HG02678 (cell line): Measurements from ENCODE around the gene MYO18B.
A peak's percentile ranks its signal among the peaks of the same experiment; 100 is the strongest.

Experiments
- ATAC-seq: cut with Tn5 transposase; IDR thresholded peaks from one replicate; pipeline ENCODE4 v1.9.1; 2021; ENCODE audit warnings: mild to moderate bottlenecking, moderate library complexity; ENCODE audit not compliant: unreplicated experiment

The MYO18B gene

GRCh38 chr22:25748140-25748539 lies 6.2 kb downstream of the MYO18B start:
- no peak for ATAC-seq

- ATAC-seq: no peak
Observed at GRCh38 chr22:25748704-25749103, 6.7 kb downstream of the MYO18B start.

DNA sequence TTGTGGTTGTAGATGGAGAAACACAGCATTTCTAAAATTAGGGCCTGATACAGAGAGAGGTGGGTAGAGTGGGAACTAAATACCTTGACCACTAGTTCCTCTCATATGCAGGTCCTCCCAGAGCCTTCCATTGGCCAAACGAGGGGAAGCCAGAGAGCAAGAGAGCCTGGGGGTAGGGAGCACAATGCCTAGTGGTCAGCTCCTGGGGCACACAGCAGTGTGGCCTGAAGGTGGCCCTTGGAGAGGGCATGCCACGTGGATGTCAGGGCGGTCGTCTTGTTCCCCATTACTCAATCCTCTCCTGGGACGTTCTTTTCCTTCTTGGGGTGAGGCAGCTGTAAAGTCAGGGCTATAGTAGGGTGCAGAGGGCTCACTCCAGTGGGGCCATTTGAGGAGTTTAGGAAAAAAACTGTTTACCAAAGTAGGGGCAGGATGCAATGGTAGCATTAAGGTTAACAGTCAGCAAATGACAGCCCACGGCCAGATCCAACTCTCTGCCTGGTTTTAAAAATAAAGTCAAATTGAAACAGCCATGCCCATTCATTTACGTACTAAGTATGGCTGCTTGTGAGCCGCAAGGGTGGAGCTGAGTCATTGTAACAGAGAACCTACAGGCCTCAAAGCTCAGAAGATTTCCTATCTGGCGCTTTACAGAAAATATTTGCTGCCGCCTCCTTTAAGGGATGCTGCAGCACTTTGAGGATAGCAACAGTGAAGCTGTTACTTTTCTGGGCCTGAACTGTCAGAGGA lies 7.6 kb downstream of the MYO18B start:
- ATAC-seq: peak; percentile 40

- ATAC-seq: no peak
Observed at GRCh38 chr22:25750569-25751173, 8.7 kb downstream of the MYO18B start.

DNA sequence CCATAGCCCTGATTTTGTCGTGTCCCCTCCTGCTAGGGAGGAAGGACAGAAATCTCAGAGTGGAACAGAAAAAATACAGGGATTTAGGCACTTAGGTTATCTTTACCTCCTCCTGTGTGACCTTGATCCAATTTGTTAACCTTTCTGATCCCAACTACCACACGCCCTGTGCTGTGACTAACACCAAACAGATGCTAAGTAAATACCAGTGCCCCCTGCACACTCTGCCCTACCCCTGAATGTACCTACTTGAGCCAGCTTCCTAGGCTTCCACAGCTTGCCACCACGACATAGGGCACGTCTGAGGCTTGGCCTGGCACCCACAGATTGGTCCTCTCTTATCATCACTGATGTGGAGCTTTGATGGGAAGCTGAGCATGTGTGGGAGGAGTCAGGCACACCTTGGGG lies 9.2 kb downstream of the MYO18B start:
- no peak for ATAC-seq

DNA sequence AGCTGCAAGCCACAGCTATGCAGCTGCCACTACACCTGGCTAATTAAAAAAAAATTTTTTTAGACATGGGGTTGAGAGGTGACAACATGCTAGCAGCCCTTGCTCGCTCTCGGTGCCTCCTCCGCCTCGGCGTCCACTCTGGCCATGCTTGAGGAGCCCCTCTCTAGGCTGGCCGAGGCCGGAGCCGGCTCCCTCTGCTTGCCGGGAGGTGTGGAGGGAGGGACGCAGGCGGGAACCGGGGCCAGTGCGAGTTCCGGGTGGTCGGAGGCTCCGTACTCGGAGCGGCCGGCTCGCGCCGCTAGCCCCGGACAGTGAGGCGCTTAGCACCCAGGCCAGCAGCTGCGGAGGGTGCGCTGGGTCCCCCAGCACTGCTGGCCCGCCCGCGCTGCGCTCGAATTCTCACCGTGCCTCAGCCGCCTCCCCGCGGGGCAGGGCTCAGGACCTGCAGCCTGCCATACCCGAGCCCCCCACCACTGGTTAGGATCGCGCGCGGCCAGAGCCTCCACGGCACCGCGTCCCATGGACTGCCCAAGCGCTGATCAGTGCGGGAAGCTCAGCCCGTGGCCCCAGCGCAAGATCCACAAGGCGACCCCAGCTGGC lies 10.7 kb downstream of the MYO18B start:
- no peak for ATAC-seq

DNA sequence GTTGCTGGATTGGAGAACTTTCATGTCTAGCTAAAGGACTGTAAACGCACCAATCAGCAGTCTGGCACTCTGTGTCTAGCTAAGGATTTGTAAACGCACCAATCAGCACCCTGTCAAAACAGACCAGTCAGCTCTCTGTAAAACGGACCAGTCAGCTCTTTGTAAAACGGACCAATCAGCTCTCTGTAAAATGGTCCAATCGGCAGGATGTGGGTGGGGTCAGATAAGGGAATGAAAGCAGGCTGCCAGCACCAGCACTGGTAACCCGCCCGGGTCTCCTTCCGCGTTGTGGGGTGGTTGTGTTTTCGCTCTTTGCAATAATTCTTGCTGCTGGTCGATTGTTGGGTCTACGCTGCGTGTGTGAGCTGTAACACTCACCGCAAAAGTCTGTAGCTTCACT lies 11.3 kb downstream of the MYO18B start:
- no peak for ATAC-seq

GRCh38 chr22:25754527-25755202 lies 12.7 kb downstream of the MYO18B start:
- no peak for ATAC-seq

DNA sequence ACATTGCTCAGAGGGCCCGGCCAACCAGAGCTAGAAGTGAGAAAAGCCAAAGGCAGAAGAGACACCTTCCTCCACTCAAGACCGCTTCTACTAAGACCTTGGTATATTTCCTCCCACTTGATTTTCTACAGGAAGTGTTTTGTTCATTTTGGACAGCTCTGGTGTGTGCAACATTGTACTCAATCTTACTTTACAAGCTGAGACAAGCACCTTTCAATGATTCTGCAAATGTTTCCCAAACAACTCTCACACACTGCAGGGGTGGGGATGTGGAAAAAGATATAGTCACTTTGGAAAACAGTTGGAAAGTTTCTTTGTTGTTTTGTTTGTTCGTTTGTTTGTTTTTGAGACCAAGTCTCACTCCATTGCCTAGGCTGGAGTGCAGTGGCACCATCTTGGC lies 15.7 kb downstream of the MYO18B start:
- ATAC-seq: no peak

- no peak for ATAC-seq
Observed at GRCh38 chr22:25758316-25758715, 16.3 kb downstream of the MYO18B start.

DNA sequence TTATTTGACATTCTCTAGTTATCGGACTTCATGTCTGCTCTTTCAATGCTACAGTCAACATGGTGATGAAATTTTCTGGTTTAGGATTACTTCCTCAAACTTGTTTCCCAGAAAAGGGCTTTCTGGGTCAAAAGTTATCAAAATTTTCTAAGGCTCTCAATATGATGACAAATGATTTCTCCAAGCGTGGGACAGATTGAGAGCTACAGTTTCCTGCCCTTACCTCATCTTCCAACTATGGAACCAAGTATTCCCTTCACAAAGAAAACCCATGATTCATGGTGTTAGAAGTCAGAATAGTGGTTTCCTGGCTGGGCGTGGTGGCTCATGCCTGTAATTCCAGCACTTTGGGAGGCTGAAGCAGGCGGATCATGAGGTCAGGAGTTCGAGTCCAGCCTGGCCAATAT lies 17.8 kb downstream of the MYO18B start:
- ATAC-seq: no peak

- no peak for ATAC-seq
Observed at GRCh38 chr22:25760294-25760693, 18.3 kb downstream of the MYO18B start.

GRCh38 chr22:25760848-25761595 lies 19.0 kb downstream of the MYO18B start:
- ATAC-seq: no peak

- ATAC-seq: no peak
Observed at GRCh38 chr22:25762147-25762546, 20.2 kb downstream of the MYO18B start.

DNA sequence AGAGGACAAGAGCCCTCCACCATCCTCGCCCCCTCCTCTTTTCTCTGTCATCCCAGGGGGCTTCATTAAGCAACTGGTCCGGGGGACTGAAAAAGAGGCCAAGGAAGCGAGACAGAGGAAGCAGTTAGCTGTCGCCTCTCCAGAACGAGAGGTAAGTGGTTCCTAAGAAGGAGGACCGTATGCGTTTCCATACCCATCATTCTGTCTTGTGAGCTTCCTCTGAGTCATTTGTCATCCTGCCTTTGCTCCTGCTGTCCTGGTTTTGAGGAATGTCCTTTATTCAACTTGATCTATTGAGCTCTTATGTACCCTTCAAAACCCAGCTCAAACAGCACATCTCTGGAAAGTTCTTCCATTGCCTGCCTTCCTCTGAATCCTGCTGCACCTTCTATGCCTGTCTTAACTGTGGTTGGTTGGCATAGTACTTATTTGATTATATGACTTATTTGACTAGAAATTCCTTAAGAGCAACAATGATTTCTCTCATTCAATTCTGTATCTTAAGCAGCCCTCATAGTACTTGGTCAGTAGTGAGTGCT lies 21.3 kb downstream of the MYO18B start:
- ATAC-seq: no peak

- ATAC-seq: no peak
Observed at GRCh38 chr22:25764270-25765015, 22.5 kb downstream of the MYO18B start.

- ATAC-seq: no peak
Observed at GRCh38 chr22:25765016-25765367, 23.0 kb downstream of the MYO18B start.

GRCh38 chr22:25765801-25766200 lies 23.8 kb downstream of the MYO18B start:
- ATAC-seq: no peak

DNA sequence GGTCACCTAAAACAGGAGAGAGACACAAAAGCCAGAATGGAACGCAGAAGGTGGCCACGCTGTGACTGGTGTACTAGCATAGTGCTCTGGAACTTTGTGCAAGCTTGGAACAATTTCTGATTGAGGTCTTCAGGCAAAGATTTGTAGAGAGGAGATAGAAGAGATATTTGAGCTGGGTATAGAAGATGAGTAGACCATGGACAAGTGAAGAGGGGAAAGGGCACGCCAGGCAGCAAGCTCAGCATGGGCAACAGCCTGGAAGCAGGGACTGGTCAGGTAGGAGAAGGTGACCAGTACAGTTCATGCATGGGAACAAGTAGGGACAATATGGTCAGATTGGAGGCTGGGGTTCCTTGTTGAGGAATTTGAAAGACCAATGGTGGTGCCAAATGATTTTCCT lies 24.4 kb downstream of the MYO18B start:
- no peak for ATAC-seq

DNA sequence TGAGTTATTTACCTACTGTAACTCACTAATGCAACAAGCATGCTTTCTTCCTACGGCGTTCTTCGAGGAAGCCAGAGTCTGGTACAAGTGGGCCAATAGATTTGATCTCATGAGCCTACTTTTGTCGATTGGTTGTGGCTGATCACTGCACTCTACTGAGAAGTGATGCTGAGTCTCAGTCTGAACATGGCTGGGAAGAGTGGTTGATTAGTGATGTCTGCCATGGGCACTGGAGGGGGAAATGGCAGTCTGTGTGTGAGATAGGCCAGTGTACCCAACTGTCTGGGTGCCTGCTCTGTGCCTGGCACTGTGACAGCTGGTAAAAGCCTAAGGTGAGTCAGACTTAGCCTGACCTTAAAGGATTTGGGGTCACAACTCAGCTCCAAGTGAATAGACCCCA lies 28.3 kb downstream of the MYO18B start:
- no peak for ATAC-seq
